Neural progenitor cell (in vitro differentiated cells): ENCODE data around the gene OR2H2. TPM values are rescaled to one million over a fixed set of nuclear protein-coding genes. Genes with fewer than 3 reads are reported as not detected.

Source experiments
- DNase-seq: peaks from one replicate; pipeline ENCODE4 v3.0.0-alpha.2; 2016; ENCODE audit warnings: low spot score
- H2AFZ ChIP-seq: fragments of 200-600 bp; sonication (generic); replicated peaks from 2 replicates; pipeline ENCODE4 v1.6.1; 2016; ENCODE audit warnings: antibody characterized with exemption
- H3F3A ChIP-seq: fragments of 200-600 bp; sonication (generic); 2 replicates; pipeline ENCODE4 v1.6.1; 2016; ENCODE audit warnings: antibody characterized with exemption, low read depth
- H3K27ac ChIP-seq: fragments of 200-600 bp; sonication (generic); 2 replicates; pipeline ENCODE4 v1.5.1; 2016; ENCODE audit warnings: mild to moderate bottlenecking
- H3K27me3 ChIP-seq: fragments of 200-600 bp; sonication (generic); 2 replicates; pipeline ENCODE4 v1.6.1; 2016; ENCODE audit warnings: mild to moderate bottlenecking, moderate library complexity
- H3K36me3 ChIP-seq: fragments of 200-600 bp; sonication (generic); 2 replicates; pipeline ENCODE4 v1.5.1; 2016
- H3K4me1 ChIP-seq: fragments of 200-600 bp; sonication (generic); 2 replicates; pipeline ENCODE4 v1.6.1; 2016; ENCODE audit warnings: mixed run types
- H3K4me2 ChIP-seq: fragments of 200-600 bp; sonication (generic); 2 replicates; pipeline ENCODE4 v1.6.1; 2016
- H3K4me3 ChIP-seq: fragments of 200-600 bp; sonication (generic); 2 replicates; pipeline ENCODE4 v1.5.1; 2016
- H3K79me2 ChIP-seq: fragments of 200-600 bp; sonication (generic); 2 replicates; pipeline ENCODE4 v1.6.1; 2016; ENCODE audit warnings: low read depth
- H3K9ac ChIP-seq: fragments of 200-600 bp; sonication (generic); 2 replicates; pipeline ENCODE4 v1.6.1; 2016
- H3K9me3 ChIP-seq: fragments of 200-600 bp; sonication (generic); 2 replicates; pipeline ENCODE4 v1.5.1; 2016; ENCODE audit warnings: low read depth
- H4K20me1 ChIP-seq: fragments of 200-600 bp; sonication (generic); 2 replicates; pipeline ENCODE4 v1.6.1; 2016; ENCODE audit warnings: low read depth
- H3K27ac Mint-ChIP-seq: 3 replicates; pipeline ENCODE4 v1.8.0; 2021; ENCODE audit warnings: mixed read lengths
- H3K27me3 Mint-ChIP-seq: 2 replicates; pipeline ENCODE4 v1.8.0; 2022; ENCODE audit warnings: low read depth, mild to moderate bottlenecking, inconsistent platforms, moderate library complexity, mixed read lengths; ENCODE audit not compliant: insufficient read depth
- H3K36me3 Mint-ChIP-seq: 3 replicates; pipeline ENCODE4 v1.8.0; 2021; ENCODE audit warnings: mixed read lengths
- H3K4me1 Mint-ChIP-seq: 3 replicates; pipeline ENCODE4 v1.8.0; 2021; ENCODE audit warnings: mixed read lengths
- H3K4me3 Mint-ChIP-seq: 3 replicates; pipeline ENCODE4 v1.8.0; 2021; ENCODE audit warnings: mild to moderate bottlenecking, moderate library complexity, mixed read lengths
- H3K9me3 Mint-ChIP-seq: 3 replicates; pipeline ENCODE4 v1.8.0; 2020; ENCODE audit warnings: mixed read lengths
- CTCF ChIP-seq: fragments of 200-600 bp; sonication (generic); IDR thresholded peaks from 2 replicates; pipeline ENCODE4 v1.5.1; 2017; ENCODE audit warnings: antibody characterized with exemption, mild to moderate bottlenecking
- EZH2 ChIP-seq: fragments of 200-600 bp; sonication (generic); IDR thresholded peaks from 2 replicates; pipeline ENCODE4 v1.6.1; 2017; ENCODE audit warnings: antibody characterized with exemption, mild to moderate bottlenecking, moderate library complexity
- EZH2phosphoT487 ChIP-seq: fragments of 200-600 bp; sonication (generic); IDR thresholded peaks from 2 replicates; pipeline ENCODE4 v1.6.1; 2017; ENCODE audit warnings: antibody characterized with exemption
- total RNA-seq: library from RNA; depleted of rRNA; stranded (reverse); fragments of >200 nt; gene quantifications from 2 replicates; pipeline ENCODE4 v1.2.3, GENCODE V29; 2015; ENCODE audit warnings: low replicate concordance

OR2H2 gene
- total RNA-seq, 1 donor from 2014 or later, result not detected

- DNase-seq, result no peak
- H3K27ac Mint-ChIP-seq, result no peak overlapping the region
- H3K27ac ChIP-seq, result no peak overlapping the region
- no peaks in the 10 kb centered on the region for H3K27me3 ChIP-seq
- no peaks in the 10 kb centered on the region for H4K20me1 ChIP-seq
- H3K4me3 ChIP-seq, result no peak overlapping the region
- H3K4me1 Mint-ChIP-seq, result peaks cover 4% of the 10 kb centered on the region
- H3K9ac ChIP-seq, result no peak overlapping the region
- no peaks in the 10 kb centered on the region for H3K36me3 ChIP-seq
- H3K9me3 ChIP-seq, result no peaks in the 10 kb centered on the region
- no peaks in the 10 kb centered on the region for H3K4me1 ChIP-seq
- no peaks in the 10 kb centered on the region for H3F3A ChIP-seq
- TF ChIP-seq EZH2 (no peak), CTCF (no peak), EZH2phosphoT487 (no peak)
- H3K79me2 ChIP-seq, result no peaks in the 10 kb centered on the region
- H3K27me3 Mint-ChIP-seq, result no peaks in the 10 kb centered on the region
- H3K36me3 Mint-ChIP-seq, result peaks cover 2% of the 10 kb centered on the region
- no peak overlapping the region for H3K4me3 Mint-ChIP-seq
- no peak overlapping the region for H2AFZ ChIP-seq
- H3K9me3 Mint-ChIP-seq, result no peaks in the 10 kb centered on the region
- no peak overlapping the region for H3K4me2 ChIP-seq
Measured at GRCh38 chr6:29593199-29593855, 8.4 kb downstream of the OR2H2 start.

GRCh38 chr6:29596381-29596900 lies 11.5 kb downstream of the OR2H2 start:
- Mint-ChIP-seq H3K27me3 (no peaks in the 10 kb centered on the region), H3K27ac (no peak overlapping the region)
- H3K4me3 ChIP-seq, result no peak overlapping the region

GRCh38 chr6:29597184-29597583 lies 12.3 kb downstream of the OR2H2 start:
- Histone ChIP-seq H3K27ac (no peak overlapping the region), H3F3A (no peaks in the 10 kb centered on the region), H3K9me3 (no peaks in the 10 kb centered on the region), H4K20me1 (no peaks in the 10 kb centered on the region), H3K27me3 (no peaks in the 10 kb centered on the region), H3K4me1 (no peaks in the 10 kb centered on the region), H3K79me2 (no peaks in the 10 kb centered on the region), H3K36me3 (no peaks in the 10 kb centered on the region), H3K4me2 (no peak overlapping the region), H3K4me3 (no peak overlapping the region), H2AFZ (no peak overlapping the region), H3K9ac (no peak overlapping the region)
- peaks cover 7% of the 10 kb centered on the region for H3K4me1 Mint-ChIP-seq
- no peaks in the 10 kb centered on the region for H3K9me3 Mint-ChIP-seq
- no peak overlapping the region for H3K4me3 Mint-ChIP-seq
- TF ChIP-seq CTCF, result no peak
- no peak for TF ChIP-seq EZH2
- TF ChIP-seq EZH2phosphoT487, result no peak
- no peak overlapping the region for H3K27ac Mint-ChIP-seq
- H3K36me3 Mint-ChIP-seq, result peaks cover 13% of the 10 kb centered on the region
- no peak for DNase-seq
- H3K27me3 Mint-ChIP-seq, result no peaks in the 10 kb centered on the region

More at GRCh38 chr6:29596381-29596900, 11.5 kb downstream of the OR2H2 start:
- no peak overlapping the region for H3K4me3 Mint-ChIP-seq
- H2AFZ ChIP-seq, result no peak overlapping the region
- H3K36me3 ChIP-seq, result no peaks in the 10 kb centered on the region
- H3K27ac ChIP-seq, result no peak overlapping the region
- no peak overlapping the region for H3K9ac ChIP-seq
- H3K9me3 Mint-ChIP-seq, result no peaks in the 10 kb centered on the region
- H3K9me3 ChIP-seq, result no peaks in the 10 kb centered on the region
- TF ChIP-seq CTCF, result no peak
- TF ChIP-seq EZH2phosphoT487, result no peak
- no peak for TF ChIP-seq EZH2
- peaks cover 4% of the 10 kb centered on the region for H3K4me1 Mint-ChIP-seq
- no peaks in the 10 kb centered on the region for H3F3A ChIP-seq
- no peaks in the 10 kb centered on the region for H3K27me3 ChIP-seq
- no peaks in the 10 kb centered on the region for H3K79me2 ChIP-seq
- H3K4me1 ChIP-seq, result no peaks in the 10 kb centered on the region
- H4K20me1 ChIP-seq, result no peaks in the 10 kb centered on the region
- no peak overlapping the region for H3K4me2 ChIP-seq
- H3K36me3 Mint-ChIP-seq, result peaks cover 6% of the 10 kb centered on the region
- DNase-seq, result no peak
